Upper lobe of left lung (tissue), 6 donors: Measurements from ENCODE around the gene IL1RAPL2. TPM values are rescaled to one million over a fixed set of nuclear protein-coding genes. Genes with fewer than 3 reads are reported as not detected.

Experiments
- ATAC-seq, 2 donors: fragments of 200-7000 bp; cut with Tn5 transposase; one replicate each; pipeline ENCODE4 v1.9.1; 2022; ENCODE audit warnings: mild to moderate bottlenecking in 2 of 2, moderate library complexity in 2 of 2; ENCODE audit not compliant: low FRiP score in 2 of 2
- DNase-seq, 2 donors: peaks; one replicate each; pipeline ENCODE4 v3.0.0-alpha.2; 2019 to 2020
- H3K27ac ChIP-seq, 4 donors: fragments of 200-600 bp; sonication (generic); one replicate each; pipeline ENCODE4 v1.5.1; 2016 to 2019
- H3K27me3 ChIP-seq, 4 donors: fragments of 200-600 bp; sonication (generic); one replicate each; pipeline ENCODE4 v1.5.1; 2017 to 2019
- H3K36me3 ChIP-seq, 4 donors: fragments of 200-600 bp; sonication (generic); one replicate each; pipeline ENCODE4 v1.5.1; 2016 to 2019
- H3K4me1 ChIP-seq, 4 donors: fragments of 200-600 bp; sonication (generic); one replicate each; pipeline ENCODE4 v1.5.1; 2018 to 2019
- H3K4me3 ChIP-seq, 4 donors: fragments of 200-600 bp; sonication (generic); one replicate each; pipeline ENCODE4 v1.5.1; 2017 to 2019; ENCODE audit warnings: mild to moderate bottlenecking in 2 of 4, moderate library complexity in 1 of 4
- H3K9me3 ChIP-seq, 4 donors: fragments of 200-600 bp; sonication (generic); one replicate each; pipeline ENCODE4 v1.5.1; 2018 to 2019
- EP300 ChIP-seq, 4 donors: sonication (generic); formaldehyde crosslinking; IDR thresholded peaks; one replicate each; pipeline ENCODE4 v1.5.1; 2017; ENCODE audit warnings: antibody characterized with exemption in 4 of 4, control low read depth in 2 of 4
- POLR2A ChIP-seq, 4 donors: fragments of 450-650 bp; IDR thresholded peaks; one replicate each; pipeline ENCODE4 v1.5.1; 2016 to 2017; ENCODE audit warnings: antibody characterized with exemption in 4 of 4, mild to moderate bottlenecking in 2 of 4
- POLR2AphosphoS5 ChIP-seq, 2 donors: sonication (generic); formaldehyde crosslinking; IDR thresholded peaks; one replicate each; pipeline ENCODE4 v1.5.1; 2017; ENCODE audit warnings: antibody characterized with exemption in 2 of 2
- WGBS, 2 donors: methylation state at CpG; one replicate each; pipeline ENCODE4 v1.1.5; 2017 to 2018; 5-methylcytosine and 5-hydroxymethylcytosine counted together
- total RNA-seq, 6 donors: library from RNA; depleted of rRNA in 4 of 6; stranded (reverse); fragments of >200 nt in 4 of 6; gene quantifications; one replicate each; pipeline versions ENCODE4 v1.1.0 to v1.2.1, GENCODE V29; 2016 to 2021
- TF ChIP-seq, protein P1 (sequence below), 6 experiments: fragments of 450-650 bp in 4 of 6; fragments of 200-600 bp in 2 of 6; sonication (generic) in 2 of 6; IDR thresholded peaks; one replicate each; pipeline ENCODE4 v1.5.1; 2016 to 2019; ENCODE audit warnings: antibody characterized with exemption in 6 of 6
- donor health status: DM: no; HTN: no; CAD: no; lungs with moderate emphysema.
- donor health status: DM: no; HTN: yes; CAD: no; lungs with severe emphysema.

Gene IL1RAPL2
- total RNA-seq, 6 donors from 2014 or later: not detected

DNA sequence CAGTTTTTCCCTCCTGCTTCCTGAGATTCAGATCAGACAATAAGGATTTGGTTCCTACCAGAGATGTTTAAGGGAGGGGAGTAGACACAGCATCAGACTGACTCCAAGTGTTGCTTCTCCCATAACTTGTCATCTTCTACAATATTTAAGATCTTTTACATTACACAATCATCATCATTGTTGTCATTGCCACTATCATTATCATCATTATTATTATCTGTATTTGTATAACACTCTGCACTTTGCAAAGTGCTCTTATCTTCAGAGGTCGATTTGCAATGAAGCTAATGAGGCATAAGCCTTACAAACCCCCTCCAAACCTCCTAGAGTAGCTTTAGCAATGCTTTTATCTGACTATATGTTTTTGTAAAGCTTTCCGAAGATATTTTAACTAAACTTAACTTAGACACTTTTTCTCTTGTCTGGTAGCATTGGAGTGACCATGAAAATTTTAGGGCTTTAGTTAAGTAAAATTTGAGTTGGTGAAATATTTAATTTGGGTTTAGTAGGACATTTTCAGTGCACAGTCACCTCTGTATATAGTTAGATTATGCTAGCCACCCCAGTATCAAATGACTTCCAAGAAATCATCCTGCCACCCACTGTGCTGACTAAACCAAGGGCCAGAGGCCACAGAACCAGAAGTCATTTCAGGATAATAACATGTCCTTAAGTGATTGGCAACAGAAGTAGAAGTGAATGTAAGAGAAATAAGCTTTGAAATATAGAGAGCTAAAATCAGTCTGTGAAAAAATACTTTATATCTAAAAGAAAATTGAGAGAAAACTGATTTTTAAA, 1132.2 kb downstream of the IL1RAPL2 start:
- DNase-seq (no peak), ATAC-seq (no peak)
- Histone ChIP-seq H3K27me3 (no peaks in the 10 kb centered on the region), H3K4me3 (no peak overlapping the region), H3K9me3 (no peaks in the 10 kb centered on the region), H3K36me3 (no peaks in the 10 kb centered on the region), H3K27ac (no peak overlapping the region), H3K4me1 (no peaks in the 10 kb centered on the region)
- WGBS, 2 donors: 40 to 54% methylated on average over 2 of the region's 2 CpGs
- no peak for TF ChIP-seq EP300 (IDR thresholded peaks at IDR 0.05)
- TF ChIP-seq, protein P1, sequence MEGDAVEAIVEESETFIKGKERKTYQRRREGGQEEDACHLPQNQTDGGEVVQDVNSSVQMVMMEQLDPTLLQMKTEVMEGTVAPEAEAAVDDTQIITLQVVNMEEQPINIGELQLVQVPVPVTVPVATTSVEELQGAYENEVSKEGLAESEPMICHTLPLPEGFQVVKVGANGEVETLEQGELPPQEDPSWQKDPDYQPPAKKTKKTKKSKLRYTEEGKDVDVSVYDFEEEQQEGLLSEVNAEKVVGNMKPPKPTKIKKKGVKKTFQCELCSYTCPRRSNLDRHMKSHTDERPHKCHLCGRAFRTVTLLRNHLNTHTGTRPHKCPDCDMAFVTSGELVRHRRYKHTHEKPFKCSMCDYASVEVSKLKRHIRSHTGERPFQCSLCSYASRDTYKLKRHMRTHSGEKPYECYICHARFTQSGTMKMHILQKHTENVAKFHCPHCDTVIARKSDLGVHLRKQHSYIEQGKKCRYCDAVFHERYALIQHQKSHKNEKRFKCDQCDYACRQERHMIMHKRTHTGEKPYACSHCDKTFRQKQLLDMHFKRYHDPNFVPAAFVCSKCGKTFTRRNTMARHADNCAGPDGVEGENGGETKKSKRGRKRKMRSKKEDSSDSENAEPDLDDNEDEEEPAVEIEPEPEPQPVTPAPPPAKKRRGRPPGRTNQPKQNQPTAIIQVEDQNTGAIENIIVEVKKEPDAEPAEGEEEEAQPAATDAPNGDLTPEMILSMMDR (IDR thresholded peaks at IDR 0.05): no peak
- no peak for TF ChIP-seq POLR2AphosphoS5 (IDR thresholded peaks at IDR 0.05)
- TF ChIP-seq POLR2A (IDR thresholded peaks at IDR 0.05): no peak

DNA sequence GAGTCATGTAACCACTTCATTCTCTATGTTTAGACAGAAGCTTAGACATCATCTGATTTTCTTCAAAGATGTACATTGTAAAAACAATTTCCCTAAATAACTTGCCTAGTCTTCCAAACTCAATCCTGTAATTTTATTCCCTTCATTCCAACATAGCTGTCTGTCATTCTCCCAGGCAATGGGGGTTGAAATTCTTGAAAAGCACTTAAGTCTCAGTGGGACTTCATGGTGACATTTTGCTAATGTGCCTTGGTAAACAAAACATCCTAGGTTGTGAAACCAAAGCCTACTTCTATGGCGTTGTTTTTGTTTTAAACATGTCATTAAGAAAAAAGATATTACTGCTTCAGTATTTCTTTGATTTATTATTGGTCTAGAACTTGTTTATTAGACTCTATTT, 1134.3 kb downstream of the IL1RAPL2 start:
- DNase-seq (no peak), ATAC-seq (no peak)
- TF ChIP-seq EP300 (IDR thresholded peaks at IDR 0.05) (no peak), POLR2A (IDR thresholded peaks at IDR 0.05) (no peak), POLR2AphosphoS5 (IDR thresholded peaks at IDR 0.05) (no peak)
- TF ChIP-seq, protein P1 (IDR thresholded peaks at IDR 0.05): no peak

DNA sequence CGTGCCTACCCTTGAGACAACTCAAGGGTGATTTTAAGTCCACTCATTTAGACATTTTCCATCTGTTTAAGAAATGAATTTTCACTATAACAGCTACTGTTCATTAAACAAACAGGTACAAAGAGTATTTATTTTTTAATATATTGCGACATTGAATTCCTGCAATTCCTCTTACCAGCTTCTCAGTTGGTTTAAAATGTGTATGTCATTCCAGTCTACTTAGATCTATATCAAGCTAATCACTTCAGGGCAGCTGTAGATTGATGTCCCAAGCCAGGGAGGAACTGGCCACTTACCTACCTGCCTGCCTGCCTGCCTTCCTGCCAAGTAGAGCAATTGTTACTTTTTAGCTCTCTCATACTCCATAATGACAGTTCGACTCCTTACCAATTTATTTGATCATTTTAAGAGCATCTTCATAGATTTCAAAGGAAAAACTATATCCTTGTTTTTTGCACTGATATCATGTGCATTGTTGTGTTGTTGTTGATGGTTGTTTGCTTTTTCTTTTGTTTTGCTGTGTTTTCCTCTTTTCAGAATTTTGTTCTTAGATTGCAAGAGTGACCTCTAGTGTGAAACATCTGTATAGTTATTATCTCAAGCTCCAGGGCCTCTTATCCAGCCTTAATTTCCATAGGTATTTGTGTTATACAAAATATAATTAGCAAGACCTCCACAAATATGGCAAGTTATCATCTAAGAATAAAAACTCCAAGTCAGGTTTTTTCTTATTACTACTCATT, 1135.5 kb downstream of the IL1RAPL2 start:
- Histone ChIP-seq H3K4me3 (no peak overlapping the region), H3K27me3 (no peaks in the 10 kb centered on the region), H3K36me3 (no peaks in the 10 kb centered on the region), H3K9me3 (no peaks in the 10 kb centered on the region), H3K27ac (no peak overlapping the region), H3K4me1 (no peaks in the 10 kb centered on the region)
- ATAC-seq (no peak), DNase-seq (no peak)
- TF ChIP-seq POLR2A (IDR thresholded peaks at IDR 0.05) (no peak), POLR2AphosphoS5 (IDR thresholded peaks at IDR 0.05) (no peak), EP300 (IDR thresholded peaks at IDR 0.05) (no peak)
- TF ChIP-seq, protein P1 (IDR thresholded peaks at IDR 0.05): no peak
- WGBS, 2 donors: 55 to 56% methylated on average over 3 of the region's 3 CpGs

More for the DNA sequence above, 1134.3 kb downstream of the IL1RAPL2 start:
- H3K27ac ChIP-seq: no peak overlapping the region
- H3K4me3 ChIP-seq: no peak overlapping the region
- H3K4me1 ChIP-seq: no peaks in the 10 kb centered on the region
- WGBS, 2 donors: 25 to 33% methylated on average over 1 of the region's 1 CpG
- H3K27me3 ChIP-seq: no peaks in the 10 kb centered on the region
- H3K36me3 ChIP-seq: no peaks in the 10 kb centered on the region
- H3K9me3 ChIP-seq: no peaks in the 10 kb centered on the region

DNA sequence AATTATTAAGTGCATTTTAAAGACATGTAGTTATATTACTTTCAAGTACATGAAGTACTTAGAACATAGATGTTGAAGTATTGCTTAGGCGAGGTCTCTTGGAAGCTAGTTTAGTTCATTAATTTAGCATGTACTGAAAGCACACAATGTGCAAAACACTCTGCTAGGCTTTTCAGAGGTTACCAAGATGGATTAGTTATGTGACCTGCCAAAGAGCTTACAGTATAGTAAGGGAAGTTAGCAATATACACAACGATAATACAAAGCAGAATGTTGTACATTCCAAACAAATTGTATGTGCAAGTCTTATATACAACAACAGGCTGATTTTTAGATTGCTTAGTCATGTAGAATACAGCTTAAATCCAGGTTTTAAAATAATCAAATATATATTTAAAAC, 1137.9 kb downstream of the IL1RAPL2 start:
- Histone ChIP-seq H3K36me3 (no peaks in the 10 kb centered on the region), H3K4me3 (no peak overlapping the region), H3K27me3 (no peaks in the 10 kb centered on the region), H3K4me1 (no peaks in the 10 kb centered on the region), H3K9me3 (no peaks in the 10 kb centered on the region), H3K27ac (no peak overlapping the region)
- ATAC-seq (no peak), DNase-seq (no peak)
- WGBS, 2 donors: 46 to 68% methylated on average over 2 of the region's 2 CpGs
- TF ChIP-seq, protein P1 (IDR thresholded peaks at IDR 0.05): no peak
- no peak for TF ChIP-seq POLR2A (IDR thresholded peaks at IDR 0.05)
- TF ChIP-seq POLR2AphosphoS5 (IDR thresholded peaks at IDR 0.05): no peak
- no peak for TF ChIP-seq EP300 (IDR thresholded peaks at IDR 0.05)
